SK-N-SH (cell line): ENCODE results near the gene HVCN1. TPM values are rescaled to one million over a fixed set of nuclear protein-coding genes. Genes with fewer than 3 reads are reported as not detected.

Experiments used
- CTCF ChIA-PET: fragments of 300-600, 350-600 bp; formaldehyde crosslinking; extraction: SDS; loops from one replicate; lab custom pipeline; 2021; lab: Yijun Ruan, JAX
- POLR2A ChIA-PET: fragments of 350-600 bp; sonication (Branson Sonifier 250); formaldehyde crosslinking; extraction: SDS; loops from one replicate; lab custom pipeline; 2020; ENCODE audit warnings: antibody characterized with exemption, inconsistent platforms; lab: Yijun Ruan, JAX
- DNase-seq: peaks from one replicate; pipeline ENCODE4 v3.0.0; 2012
- H2AFZ ChIP-seq: fragments of 200-600 bp; sonication (generic); 2 replicates; pipeline ENCODE4 v1.8.1; 2016; ENCODE audit warnings: antibody characterized with exemption, mild to moderate bottlenecking, low read depth
- H3F3A ChIP-seq: fragments of 200-600 bp; sonication (generic); replicated peaks from 2 replicates; pipeline ENCODE3; 2016; ENCODE audit warnings: antibody characterized with exemption, mild to moderate bottlenecking; ENCODE audit not compliant: insufficient read depth
- H3K27ac ChIP-seq, 2 experiments: fragments of 200-500 bp in 1 of 2; fragments of 200-600 bp in 1 of 2; sonication (Bioruptor generic) in 1 of 2; sonication (generic), shearing (Covaris generic) in 1 of 2; 2 replicates each; pipeline versions ENCODE4 v1.5.1 to v1.6.1; 2014 to 2016; ENCODE audit warnings: low read depth in 2 of 2, inconsistent platforms in 1 of 2, low read length in 1 of 2, mild to moderate bottlenecking in 1 of 2, mixed read lengths in 1 of 2
- H3K27me3 ChIP-seq: fragments of 200-600 bp; sonication (generic), shearing (Covaris generic); 2 replicates; pipeline ENCODE4 v1.6.1; 2016; ENCODE audit warnings: mixed run types; ENCODE audit not compliant: insufficient read depth
- H3K36me3 ChIP-seq, 2 experiments: fragments of 200-500 bp in 1 of 2; fragments of 200-600 bp in 1 of 2; sonication (Bioruptor generic) in 1 of 2; sonication (generic) in 1 of 2; replicated peaks in 1 of 2; 2 replicates each; pipeline versions ENCODE3 to v1.5.1; 2014 to 2016; ENCODE audit warnings: low read length in 1 of 2, mild to moderate bottlenecking in 1 of 2; ENCODE audit not compliant: insufficient read depth in 2 of 2, control insufficient read depth in 1 of 2
- H3K4me1 ChIP-seq, 2 experiments: fragments of 200-500 bp in 1 of 2; fragments of 200-600 bp in 1 of 2; sonication (Bioruptor generic) in 1 of 2; sonication (generic), shearing (Covaris generic) in 1 of 2; 2 replicates each; pipeline versions ENCODE4 v1.5.1 to v1.6.1; 2014 to 2016; ENCODE audit warnings: low read depth in 1 of 2, low read length in 1 of 2, mixed run types in 1 of 2; ENCODE audit not compliant: insufficient read depth in 2 of 2, control insufficient read depth in 1 of 2
- H3K4me2 ChIP-seq: fragments of 200-600 bp; sonication (generic), shearing (Covaris generic); 2 replicates; pipeline ENCODE4 v1.6.1; 2017; ENCODE audit warnings: mixed run types
- H3K4me3 ChIP-seq, 2 experiments: fragments of 200-500 bp in 1 of 2; fragments of 200-600 bp in 1 of 2; sonication (Bioruptor generic) in 1 of 2; sonication (generic), shearing (Covaris generic) in 1 of 2; 2 replicates each; pipeline versions ENCODE4 v1.5.1 to v1.8.1; 2014 to 2016; ENCODE audit warnings: low read depth in 2 of 2, inconsistent platforms in 1 of 2, low read length in 1 of 2, mild to moderate bottlenecking in 1 of 2, mixed read lengths in 1 of 2, moderate library complexity in 1 of 2
- H3K79me2 ChIP-seq: fragments of 200-600 bp; sonication (generic); 2 replicates; pipeline ENCODE4 v1.8.1; 2017; ENCODE audit warnings: mild to moderate bottlenecking; ENCODE audit not compliant: insufficient read depth
- H3K9ac ChIP-seq: fragments of 200-600 bp; sonication (generic); 2 replicates; pipeline ENCODE4 v1.6.1; 2017; ENCODE audit warnings: mixed run types
- H3K9me2 ChIP-seq: fragments of 200-600 bp; sonication (generic); 2 replicates; pipeline ENCODE4 v1.6.1; 2017; ENCODE audit warnings: mixed run types
- H3K9me3 ChIP-seq: fragments of 200-600 bp; sonication (generic); 2 replicates; pipeline ENCODE4 v1.6.1; 2017; ENCODE audit warnings: mixed run types, mild to moderate bottlenecking, moderate library complexity
- H4K20me1 ChIP-seq: fragments of 200-600 bp; sonication (generic); 2 replicates; pipeline ENCODE4 v1.6.1; 2017; ENCODE audit warnings: mild to moderate bottlenecking, mixed run types; ENCODE audit not compliant: insufficient read depth
- EP300 ChIP-seq, 2 experiments: IDR thresholded peaks; 2 replicates each; pipeline versions ENCODE4 v1.4.0 to v1.6.1; 2012; ENCODE audit warnings: borderline replicate concordance in 1 of 2, low read depth in 1 of 2, low read length in 1 of 2
- EZH2phosphoT487 ChIP-seq: fragments of 200-600 bp; sonication (generic); IDR thresholded peaks from 2 replicates; pipeline ENCODE4 v1.6.1; 2017; ENCODE audit warnings: low read depth, mixed run types, mild to moderate bottlenecking, antibody characterized with exemption, moderate library complexity, borderline replicate concordance
- FOXM1 ChIP-seq: IDR thresholded peaks from 2 replicates; pipeline ENCODE4 v1.4.0; 2012; ENCODE audit warnings: low read depth, mild to moderate bottlenecking
- GABPA ChIP-seq: IDR thresholded peaks from 2 replicates; pipeline ENCODE4 v1.4.0; 2012; ENCODE audit warnings: low read depth, mild to moderate bottlenecking
- GATA2 ChIP-seq: sonication (generic); formaldehyde crosslinking; IDR thresholded peaks from 2 replicates; pipeline ENCODE4 v1.5.0; 2020; ENCODE audit warnings: mild to moderate bottlenecking, missing genetic modification reagents
- IRF3 ChIP-seq: fragments of 150-350 bp; IDR thresholded peaks from 2 replicates; pipeline ENCODE4 v1.6.1; 2016; ENCODE audit warnings: mild to moderate bottlenecking, low read depth, low read length
- MAX ChIP-seq: IDR thresholded peaks from 2 replicates; pipeline ENCODE4 v1.4.0; 2012; ENCODE audit warnings: low read depth
- MEF2A ChIP-seq: IDR thresholded peaks from 2 replicates; pipeline ENCODE4 v1.4.0; 2012; ENCODE audit warnings: low read depth, borderline replicate concordance
- NRF1 ChIP-seq: IDR thresholded peaks from 2 replicates; pipeline ENCODE4 v1.6.1; 2012; ENCODE audit warnings: low read depth, mild to moderate bottlenecking, low read length
- RAD21 ChIP-seq: IDR thresholded peaks from 2 replicates; pipeline ENCODE4 v1.6.1; 2012; ENCODE audit warnings: mild to moderate bottlenecking, low read length
- RCOR1 ChIP-seq: fragments of 150-350 bp; IDR thresholded peaks from 2 replicates; pipeline ENCODE4 v1.6.1; 2017; ENCODE audit warnings: antibody characterized with exemption, low read length
- REST ChIP-seq: IDR thresholded peaks from 2 replicates; pipeline ENCODE4 v1.6.1; 2012; ENCODE audit warnings: mild to moderate bottlenecking, low read depth, low read length, moderate library complexity
- RFX5 ChIP-seq: IDR thresholded peaks from 2 replicates; pipeline ENCODE4 v1.6.1; 2012; ENCODE audit warnings: mild to moderate bottlenecking, improper control_type of control experiment, low read length
- RXRA ChIP-seq: IDR thresholded peaks from 2 replicates; pipeline ENCODE4 v1.4.0; 2012; ENCODE audit warnings: low read depth, mild to moderate bottlenecking, borderline replicate concordance
- SIN3A ChIP-seq: IDR thresholded peaks from 2 replicates; pipeline ENCODE4 v1.6.1; 2012; ENCODE audit warnings: low read depth, mild to moderate bottlenecking, low read length, moderate library complexity, borderline replicate concordance
- USF1 ChIP-seq: IDR thresholded peaks from 2 replicates; pipeline ENCODE4 v1.4.0; 2012; ENCODE audit warnings: low read depth, borderline replicate concordance
- USF2 ChIP-seq: fragments of 150-350 bp; IDR thresholded peaks from 2 replicates; pipeline ENCODE4 v1.6.1; 2017; ENCODE audit warnings: antibody characterized with exemption, low read length, low read depth, borderline replicate concordance
- YY1 ChIP-seq: IDR thresholded peaks from 2 replicates; pipeline ENCODE4 v1.4.0; 2012; ENCODE audit warnings: low read depth, mild to moderate bottlenecking
- ZBTB33 ChIP-seq: IDR thresholded peaks from 2 replicates; pipeline ENCODE4 v1.4.0; 2012; ENCODE audit warnings: low read depth, borderline replicate concordance
- WGBS: methylation state at CpG from one replicate; pipeline ENCODE4 v1.1.6; 2017; ENCODE audit warnings: low lambda C conversion rate; 5-methylcytosine and 5-hydroxymethylcytosine counted together
- polyA plus RNA-seq, 3 experiments: library from polyadenylated mRNA; depleted of rRNA; stranded (reverse); fragments of >200 nt; gene quantifications; 2 replicates each; pipeline ENCODE4 v1.2.3, GENCODE V29; 2012

HVCN1 gene
- polyA plus RNA-seq, 1 of the 3 experiments (the other 2 are of a cell fraction) = 0.03 TPM

GRCh38 chr12:110679201-110679600 lies 9.7 kb downstream of the HVCN1 start:
- no peaks in the 10 kb centered on the region for H3K9me2 ChIP-seq
- POLR2A ChIA-PET = no interaction called here
- no peak overlapping the region for H3K9ac ChIP-seq
- CTCF ChIA-PET = interaction anchor here (1.8 kb wide), 1 partner anchor 13 kb away, joined by 5 read pairs; no protein-coding TSS in a partner anchor
- TF ChIP-seq EP300 (IDR thresholded peaks at IDR 0.05; ENCODE audit: borderline replicate concordance in 1 of 2, low read depth in 1 of 2, low read length in 1 of 2) (no peak), SIN3A (no peak), USF2 (no peak), ZBTB33 (no peak), RXRA (no peak), RAD21 (no peak), RFX5 (no peak), MAX (no peak), GABPA (no peak), EZH2phosphoT487 (no peak), NRF1 (no peak), REST (no peak), MEF2A (no peak), FOXM1 (no peak), GATA2 (CRISPR knock-in tag) (no peak), USF1 (no peak), IRF3 (no peak), YY1 (no peak), RCOR1 (no peak)
- no peaks in the 10 kb centered on the region for H3K36me3 ChIP-seq
- no peak overlapping the region for H3K27ac ChIP-seq
- H3K9me3 ChIP-seq = 0 out of 2 replicates have a peak, but pooled peaks cover 5% of the 10 kb centered on the region
- H3K27me3 ChIP-seq = no peaks in the 10 kb centered on the region
- no peaks in the 10 kb centered on the region for H4K20me1 ChIP-seq
- no peak overlapping the region for H3K4me2 ChIP-seq
- no peak for DNase-seq
- no peaks in the 10 kb centered on the region for H3F3A ChIP-seq
- no peaks in the 10 kb centered on the region for H3K79me2 ChIP-seq
- peaks cover 0 to 3% of the 10 kb centered on the region in 2 experiments; a peak in 1 of 4 replicates for H3K4me1 ChIP-seq
- H2AFZ ChIP-seq = no peak overlapping the region
- no peak overlapping the region for H3K4me3 ChIP-seq
- 87% methylated on average over 10 of the region's 12 CpGs for WGBS
